GM12864 (cell line): ENCODE measurements around the gene UFSP1.
"Not testable (repeated sequence)": the region's sequence is repeated elsewhere in the genome, so short reads cannot be mapped to it uniquely, and the experiment has no call there.

ENCODE experiments used
- DNase-seq: peaks from one replicate; pipeline ENCODE4 v3.0.0-alpha.2; 2011; ENCODE audit warnings: low read depth
- H3K4me3 ChIP-seq: 2 replicates; pipeline ENCODE4 v1.5.1; 2011; ENCODE audit warnings: mild to moderate bottlenecking, low read depth, low read length, control low read depth
- CTCF ChIP-seq: IDR thresholded peaks from 2 replicates; pipeline ENCODE4 v1.5.1; 2011; ENCODE audit warnings: low read depth, mild to moderate bottlenecking, moderate library complexity, low read length, control low read depth, inconsistent platforms; ENCODE audit errors: missing control alignments

The UFSP1 gene

GRCh38 chr7:100888988-100889750 lies at the start of gene UFSP1:
TSS of gene UFSP1 (minus strand) at chr7:100889715. CDS start at chr7:100889271, 444 bp downstream.
- peak within 1 kb of the TSS; percentile 90 for H3K4me3 ChIP-seq
- DNase-seq: no peak
- TF ChIP-seq CTCF: peak; percentile 1

GRCh38 chr7:100936167-100936566 lies 46.7 kb upstream of the UFSP1 start:
- H3K4me3 ChIP-seq, DNase-seq: not testable (repeated sequence)

GRCh38 chr7:100935381-100935780 lies 45.9 kb upstream of the UFSP1 start:
- not testable (repeated sequence) for H3K4me3 ChIP-seq, DNase-seq

- no peak for DNase-seq
- TF ChIP-seq CTCF: no peak
Observed at GRCh38 chr7:100933734-100934133, 44.2 kb upstream of the UFSP1 start.

GRCh38 chr7:100929808-100930174 lies 40.3 kb upstream of the UFSP1 start:
- TF ChIP-seq CTCF: no peak

More at GRCh38 chr7:100933734-100934133, 44.2 kb upstream of the UFSP1 start:
- no peak overlapping the region for H3K4me3 ChIP-seq

GRCh38 chr7:100923616-100924015 lies 34.1 kb upstream of the UFSP1 start:
- not testable (repeated sequence) for DNase-seq

More at GRCh38 chr7:100929808-100930174, 40.3 kb upstream of the UFSP1 start:
- no peak for DNase-seq
- H3K4me3 ChIP-seq: no peak overlapping the region

GRCh38 chr7:100921039-100921438 lies 31.5 kb upstream of the UFSP1 start:
- TF ChIP-seq CTCF: no peak
- no peak overlapping the region for H3K4me3 ChIP-seq
- DNase-seq: no peak

More at GRCh38 chr7:100923616-100924015, 34.1 kb upstream of the UFSP1 start:
- H3K4me3 ChIP-seq: not testable (repeated sequence)

GRCh38 chr7:100919779-100920437 lies 30.4 kb upstream of the UFSP1 start:
- H3K4me3 ChIP-seq, DNase-seq: not testable (repeated sequence)

GRCh38 chr7:100919335-100919734 lies 29.8 kb upstream of the UFSP1 start:
- DNase-seq, H3K4me3 ChIP-seq: not testable (repeated sequence)
